Posterior cingulate gyrus (tissue), 11 donors: ENCODE data around the gene SRGAP3.
A peak's percentile ranks its signal among the peaks of the same experiment; 100 is the strongest.

Source experiments
- DNase-seq, 10 donors: peaks; one replicate each; pipeline versions ENCODE4 v3.0.0 to v3.0.0-alpha.2; 2020 to 2021; ENCODE audit warnings: mixed read lengths in 3 of 10
- intact Hi-C: fragments of 100-400 bp; cut with DNase I; formaldehyde crosslinking; loops from one replicate; pipeline ENCODE4 v1.15.1; 2023

SRGAP3 gene

DNA sequence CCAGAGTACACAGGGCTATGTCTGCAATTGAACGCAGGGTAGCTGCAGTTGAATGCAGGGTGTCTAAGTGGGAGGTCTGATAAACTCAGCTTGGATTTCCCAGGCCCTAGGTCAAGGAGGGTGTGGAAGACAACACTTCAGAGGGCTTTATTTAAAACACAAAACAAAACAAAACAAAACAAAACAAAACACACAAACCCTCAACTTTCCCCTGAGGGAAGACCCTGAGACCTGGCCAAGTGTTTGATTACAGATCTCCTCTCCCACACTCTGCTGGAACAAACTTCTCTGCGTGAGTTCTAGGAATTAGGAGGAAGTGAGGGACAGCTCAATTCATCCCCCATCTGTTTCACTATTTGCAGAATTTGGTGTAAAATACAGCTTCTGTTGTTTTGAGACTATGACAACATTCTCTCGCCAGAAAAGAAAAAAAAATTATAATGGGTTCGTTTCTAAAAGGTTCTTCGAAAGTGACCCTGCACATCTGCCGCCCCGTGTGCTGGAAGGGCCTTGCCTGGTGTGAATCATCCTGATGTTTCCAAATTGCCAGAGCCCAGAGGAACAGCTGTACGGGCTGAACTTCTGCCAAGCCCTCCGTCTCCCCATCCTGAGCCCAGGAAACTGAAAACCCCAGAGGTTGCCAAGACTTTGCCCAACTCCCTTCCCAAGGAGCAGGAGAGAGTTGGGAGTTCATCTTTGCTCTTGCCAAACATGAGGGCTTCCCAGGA, 212.9 kb downstream of the SRGAP3 start:
- DNase-seq: no peak
- intact Hi-C loops: no loop called here

DNA sequence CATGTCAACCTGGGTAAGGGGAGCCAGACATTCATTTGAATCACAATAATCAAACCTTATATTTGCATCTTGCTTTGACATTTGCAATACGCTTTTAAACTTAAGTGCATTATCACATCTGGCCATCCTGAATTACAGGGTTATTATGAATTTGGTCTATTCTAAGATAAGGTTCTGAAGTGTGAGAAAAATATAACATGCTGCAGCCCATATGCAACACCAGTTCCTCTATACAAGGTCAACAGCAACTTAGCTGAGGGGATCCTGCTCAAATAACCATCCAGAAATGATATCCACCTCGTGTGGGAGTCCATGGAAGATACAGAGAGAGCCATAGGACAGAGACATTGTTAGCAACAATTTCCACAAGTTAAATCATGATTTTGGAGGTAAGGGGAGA, 213.5 kb downstream of the SRGAP3 start:
- intact Hi-C loops: no loop called here
- DNase-seq: no peak

- DNase-seq: no peak
- intact Hi-C loops: no loop called here
These were observed 214.0 kb downstream of the SRGAP3 start for GRCh38 chr3:9035473-9035872.

DNA sequence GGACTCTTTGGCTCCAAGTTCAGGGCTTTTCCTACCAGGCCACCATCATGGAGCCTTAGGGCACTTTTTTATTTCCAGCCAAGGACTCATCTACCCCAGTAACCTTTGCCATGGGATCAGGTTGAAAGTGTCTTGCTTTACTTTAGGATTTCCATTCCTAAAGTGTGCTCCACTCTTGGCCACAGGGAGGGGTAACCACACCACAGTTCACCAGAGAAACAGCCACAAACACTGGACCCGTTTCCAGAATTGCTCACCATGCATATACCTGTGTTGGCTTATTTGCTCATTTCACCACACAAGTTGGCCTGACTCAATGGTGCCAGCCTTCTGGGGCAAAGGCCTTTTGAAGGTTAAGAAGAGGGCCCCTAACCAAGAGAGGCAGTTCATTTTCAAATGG, 215.6 kb downstream of the SRGAP3 start:
- intact Hi-C loops: no loop called here
- DNase-seq: no peak

- DNase-seq: peak in 1 of 10 donors; percentile 67
- intact Hi-C loops: no loop called here
These were observed 217.1 kb downstream of the SRGAP3 start for GRCh38 chr3:9032231-9032777.

- intact Hi-C loops: no loop called here
- DNase-seq: no peak
These were observed 219.4 kb downstream of the SRGAP3 start for GRCh38 chr3:9030034-9030433.

- DNase-seq: peak; percentile 74 to 97 (median 86)
- intact Hi-C loops: no loop called here
These were observed 221.3 kb downstream of the SRGAP3 start for GRCh38 chr3:9028134-9028533.

DNA sequence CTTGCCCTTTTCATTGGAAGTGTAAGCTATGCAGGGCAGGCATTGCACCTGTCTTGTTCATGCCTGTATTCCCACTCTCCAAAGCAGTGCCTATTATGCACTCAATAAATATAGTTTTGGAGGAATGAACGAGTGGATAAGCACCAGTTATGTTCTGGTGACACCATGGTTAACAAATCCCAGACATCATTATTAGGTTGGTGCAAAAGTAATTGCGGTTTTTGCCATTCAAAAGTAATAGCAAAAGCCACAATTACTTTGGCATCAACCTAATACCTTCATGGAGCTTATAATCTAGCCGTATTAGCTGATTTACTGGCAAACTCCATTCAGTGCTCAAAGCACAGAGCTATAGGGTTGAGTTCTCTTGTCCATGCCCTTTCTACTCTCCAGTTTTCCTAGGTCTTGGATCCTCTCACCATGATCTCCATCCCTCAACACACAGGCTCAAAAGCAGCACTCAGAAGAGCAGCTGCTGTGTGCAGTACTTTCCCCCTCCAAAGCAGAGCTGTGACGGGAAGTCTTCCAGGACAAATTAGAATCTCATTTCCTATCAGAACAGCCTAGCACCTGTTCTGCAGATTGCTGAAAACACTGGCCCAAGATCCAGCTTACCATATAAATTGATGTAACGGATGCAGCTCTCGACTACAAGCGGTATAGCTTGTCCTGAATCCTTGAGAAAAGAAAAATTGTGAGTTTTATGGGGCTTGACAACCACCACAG, 223.0 kb downstream of the SRGAP3 start:
- intact Hi-C loops: no loop called here
- DNase-seq: peak in 4 of 10 donors; percentile 22 to 84 (median 31)

- intact Hi-C loops: no loop called here
- DNase-seq: no peak
These were observed 225.1 kb downstream of the SRGAP3 start for GRCh38 chr3:9024341-9024740.

DNA sequence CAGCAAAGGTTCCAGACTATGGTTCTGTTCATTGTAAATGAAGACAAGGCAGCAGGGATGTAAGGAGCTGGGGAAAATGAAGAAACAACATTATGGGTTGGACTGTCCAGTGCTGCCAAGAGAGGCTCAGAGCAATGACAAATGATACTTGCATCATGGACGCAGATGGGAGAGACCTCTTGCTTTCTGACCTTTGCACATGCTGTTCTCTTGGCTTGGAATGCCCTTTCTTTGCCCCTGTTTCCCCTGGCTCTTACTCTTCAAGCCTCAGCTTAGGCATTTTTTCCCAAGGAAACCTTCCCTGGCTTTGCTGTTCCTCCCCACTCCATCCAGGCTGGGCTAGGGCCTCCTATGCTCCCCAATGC, 226.2 kb downstream of the SRGAP3 start:
- DNase-seq: no peak
- intact Hi-C loops: no loop called here

GRCh38 chr3:9022305-9023225, 226.9 kb downstream of the SRGAP3 start:
- peak in 5 of 10 donors; percentile 21 to 70 (median 24) for DNase-seq
- intact Hi-C loops: no loop called here

- intact Hi-C loops: no loop called here
- no peak for DNase-seq
These were observed 228.0 kb downstream of the SRGAP3 start for GRCh38 chr3:9021271-9022009.

DNA sequence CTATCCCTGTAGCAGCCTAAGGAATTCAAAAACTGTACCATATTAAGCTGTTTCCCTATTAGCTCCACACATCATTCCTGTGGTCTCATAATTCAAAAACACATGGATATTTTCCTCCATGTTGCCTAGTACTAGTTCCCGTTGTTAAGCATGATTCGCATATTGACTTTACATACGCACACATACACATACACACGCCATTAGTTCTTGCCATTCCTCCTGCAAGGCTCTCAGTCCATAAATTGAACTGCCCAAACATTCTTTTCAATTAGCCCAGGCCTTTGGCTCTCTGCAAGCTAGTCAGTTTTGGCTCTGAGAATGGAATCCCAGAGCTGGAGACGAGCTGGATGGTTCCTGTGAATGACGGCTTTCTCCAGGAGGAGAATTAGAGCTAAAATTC, 229.0 kb downstream of the SRGAP3 start:
- intact Hi-C loops: no loop called here
- DNase-seq: no peak

- DNase-seq: peak in 4 of 10 donors; percentile 28 to 86 (median 60)
- intact Hi-C loops: no loop called here
These were observed 230.0 kb downstream of the SRGAP3 start for GRCh38 chr3:9019259-9019961.

DNA sequence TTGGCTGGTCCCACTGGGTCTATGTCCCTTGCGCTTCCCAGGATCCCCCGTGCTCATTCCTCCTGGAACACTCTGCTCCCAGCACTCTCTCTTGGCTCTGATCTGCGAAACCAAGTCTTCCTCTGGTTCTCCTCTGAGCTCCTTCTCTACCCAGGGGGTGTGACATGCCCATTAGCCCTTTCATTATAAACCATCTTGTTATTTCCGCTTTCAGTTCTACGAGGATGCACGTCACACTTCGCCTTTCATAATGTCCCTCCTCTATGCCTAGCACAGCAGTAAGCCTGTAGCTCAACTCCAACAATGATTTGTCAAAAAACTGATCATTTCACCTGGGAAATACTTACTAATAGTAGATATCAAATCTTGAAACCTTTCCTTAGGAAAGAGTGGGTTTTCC, 234.2 kb downstream of the SRGAP3 start:
- DNase-seq: no peak
- intact Hi-C loops: no loop called here

- DNase-seq: no peak
- intact Hi-C loops: no loop called here
These were observed 235.5 kb downstream of the SRGAP3 start for GRCh38 chr3:9013782-9014563.

DNA sequence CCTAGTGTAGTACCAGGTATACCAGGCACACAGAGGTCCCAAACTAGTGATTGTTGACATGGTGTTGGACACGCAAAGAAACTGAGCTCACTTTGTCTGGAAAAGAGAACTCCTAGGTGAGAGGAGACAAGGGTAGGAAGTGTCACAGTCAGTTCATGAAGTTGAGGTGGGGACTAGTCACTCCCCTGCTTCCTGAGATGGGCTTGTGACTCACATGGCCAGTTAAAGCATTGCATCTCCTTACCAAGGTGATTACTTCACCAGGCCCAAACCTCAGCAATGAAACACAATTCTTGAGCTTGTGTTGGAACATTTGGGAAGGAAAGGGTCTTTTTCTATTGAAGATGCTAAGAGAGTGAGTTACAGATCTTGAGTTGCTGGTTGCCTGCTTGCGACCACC, 236.9 kb downstream of the SRGAP3 start:
- intact Hi-C loops: no loop called here
- no peak for DNase-seq

GRCh38 chr3:9009976-9010545, 239.4 kb downstream of the SRGAP3 start:
- DNase-seq: peak in 1 of 10 donors; percentile 48
- intact Hi-C loops: no loop called here
